Measurements from ENCODE around the gene GRM7. TPM values are rescaled to one million over a fixed set of nuclear protein-coding genes. Genes with fewer than 3 reads are reported as not detected.

Gene GRM7
- total RNA-seq, 1 donor from 2014 or later: 0.80 TPM

- no peaks in the 10 kb centered on the region for H3K36me3 ChIP-seq
- H3K9ac ChIP-seq: no peak overlapping the region
- peaks cover 3% of the 10 kb centered on the region for H3K9me3 Mint-ChIP-seq
- TF ChIP-seq EZH2 (IDR thresholded peaks at IDR 0.05): no peak
- no peak for TF ChIP-seq EZH2phosphoT487 (IDR thresholded peaks at IDR 0.05)
- no peak for TF ChIP-seq CTCF (IDR thresholded peaks at IDR 0.05)
- no peak overlapping the region for H2AFZ ChIP-seq (replicated peaks)
- H3K27ac Mint-ChIP-seq: peak overlapping the region; percentile 14
- no peaks in the 10 kb centered on the region for H3K4me1 ChIP-seq
- H3K36me3 Mint-ChIP-seq: no peaks in the 10 kb centered on the region
- peaks cover 24% of the 10 kb centered on the region for H3K4me1 Mint-ChIP-seq
- no peaks in the 10 kb centered on the region for H3K79me2 ChIP-seq (ENCODE audit: low read depth)
- no peak overlapping the region for H3K4me2 ChIP-seq
- no peaks in the 10 kb centered on the region for H3F3A ChIP-seq (ENCODE audit: low read depth)
- no peak overlapping the region for H3K27ac ChIP-seq
- no peaks in the 10 kb centered on the region for H3K9me3 ChIP-seq (ENCODE audit: low read depth)
- H3K4me3 Mint-ChIP-seq: no peak overlapping the region
- H3K27me3 Mint-ChIP-seq (ENCODE audit: insufficient read depth, low read depth): peaks cover 3% of the 10 kb centered on the region
- H3K4me3 ChIP-seq: no peak overlapping the region
- no peak for DNase-seq (ENCODE audit: low spot score)
- H4K20me1 ChIP-seq (ENCODE audit: low read depth): no peaks in the 10 kb centered on the region
- no peaks in the 10 kb centered on the region for H3K27me3 ChIP-seq
These were observed 806.9 kb downstream of the GRM7 start for GRCh38 chr3:7667774-7668173.

GRCh38 chr3:7669641-7670040, 808.7 kb downstream of the GRM7 start:
- Mint-ChIP-seq H3K4me1 (peaks cover 12% of the 10 kb centered on the region), H3K27me3 (ENCODE audit: insufficient read depth, low read depth) (peaks cover 5% of the 10 kb centered on the region), H3K36me3 (no peaks in the 10 kb centered on the region), H3K27ac (no peak overlapping the region), H3K4me3 (no peak overlapping the region), H3K9me3 (peaks cover 3% of the 10 kb centered on the region)
- H3K27ac ChIP-seq: no peak overlapping the region
- no peak overlapping the region for H3K9ac ChIP-seq
- H3F3A ChIP-seq (ENCODE audit: low read depth): no peaks in the 10 kb centered on the region
- no peak for TF ChIP-seq EZH2 (IDR thresholded peaks at IDR 0.05)
- TF ChIP-seq CTCF (IDR thresholded peaks at IDR 0.05): no peak
- no peak for TF ChIP-seq EZH2phosphoT487 (IDR thresholded peaks at IDR 0.05)
- H3K79me2 ChIP-seq (ENCODE audit: low read depth): no peaks in the 10 kb centered on the region
- DNase-seq (ENCODE audit: low spot score): no peak
- no peak overlapping the region for H2AFZ ChIP-seq (replicated peaks)
- no peak overlapping the region for H3K4me2 ChIP-seq
- H4K20me1 ChIP-seq (ENCODE audit: low read depth): no peaks in the 10 kb centered on the region
- no peaks in the 10 kb centered on the region for H3K27me3 ChIP-seq
- H3K9me3 ChIP-seq (ENCODE audit: low read depth): no peaks in the 10 kb centered on the region
- no peaks in the 10 kb centered on the region for H3K36me3 ChIP-seq
- no peak overlapping the region for H3K4me3 ChIP-seq
- no peaks in the 10 kb centered on the region for H3K4me1 ChIP-seq

- Mint-ChIP-seq H3K36me3 (no peaks in the 10 kb centered on the region), H3K27ac (no peak overlapping the region), H3K4me3 (no peak overlapping the region), H3K27me3 (ENCODE audit: insufficient read depth, low read depth) (peaks cover 2% of the 10 kb centered on the region), H3K9me3 (no peaks in the 10 kb centered on the region), H3K4me1 (no peaks in the 10 kb centered on the region)
- Histone ChIP-seq H3K79me2 (ENCODE audit: low read depth) (no peaks in the 10 kb centered on the region), H3K9ac (no peak overlapping the region), H3K4me3 (no peak overlapping the region), H2AFZ (replicated peaks) (no peak overlapping the region), H3K4me2 (no peak overlapping the region), H3K36me3 (no peaks in the 10 kb centered on the region), H3F3A (ENCODE audit: low read depth) (no peaks in the 10 kb centered on the region), H3K27me3 (no peaks in the 10 kb centered on the region), H3K4me1 (no peaks in the 10 kb centered on the region), H4K20me1 (ENCODE audit: low read depth) (no peaks in the 10 kb centered on the region), H3K27ac (no peak overlapping the region), H3K9me3 (ENCODE audit: low read depth) (no peaks in the 10 kb centered on the region)
- TF ChIP-seq EZH2 (IDR thresholded peaks at IDR 0.05) (no peak), CTCF (IDR thresholded peaks at IDR 0.05) (no peak), EZH2phosphoT487 (IDR thresholded peaks at IDR 0.05) (no peak)
- no peak for DNase-seq (ENCODE audit: low spot score)
These were observed 817.6 kb downstream of the GRM7 start for GRCh38 chr3:7678521-7678920.

Measured in neural progenitor cell (in vitro differentiated cells).